ENCODE results near the gene HSD17B13. TPM values are rescaled to one million over a fixed set of nuclear protein-coding genes. Genes with fewer than 3 reads are reported as not detected.

HSD17B13 gene
- total and polyA plus RNA-seq, 12 donors, result 0.10 to 0.83 (median 0.36) TPM; not detected in 3

- intact Hi-C loops (cut with DNase I), result loop anchor here in 7 of 10 donors (5.0 to 10.0 kb wide), 5 partner anchors 190 to 570 kb away; partner anchors contain the start of gene MEPE (in 1 of the 7)
- no peak for TF ChIP-seq CTCF (IDR thresholded peaks at IDR 0.05)
Measured at GRCh38 chr4:87274803-87275202, 47.9 kb downstream of the HSD17B13 start.

GRCh38 chr4:87274327-87274726, 48.4 kb downstream of the HSD17B13 start:
- H3K36me3 ChIP-seq, result no peaks in the 10 kb centered on the region
- TF ChIP-seq CTCF (IDR thresholded peaks at IDR 0.05), result no peak
- ATAC-seq, result no peak
- no peaks in the 10 kb centered on the region for H3K27me3 ChIP-seq
- H3K4me3 ChIP-seq, result no peak overlapping the region
- no peak overlapping the region for H3K27ac ChIP-seq
- no peak for DNase-seq
- H3K9me3 ChIP-seq, result no peaks in the 10 kb centered on the region
- intact Hi-C loops (cut with DNase I), result loop anchor here in 7 of 10 donors (5.0 to 10.0 kb wide), 5 partner anchors 190 to 570 kb away; partner anchors contain the start of gene MEPE (in 1 of the 7)
- H3K4me1 ChIP-seq, result peaks cover 0 to 10% (median 0%) of the 10 kb centered on the region in 9 donors

More at GRCh38 chr4:87274803-87275202, 47.9 kb downstream of the HSD17B13 start:
- H3K4me3 ChIP-seq, result no peak overlapping the region
- no peak for DNase-seq
- H3K4me1 ChIP-seq, result peaks cover 0 to 10% (median 0%) of the 10 kb centered on the region in 9 donors
- no peak overlapping the region for H3K27ac ChIP-seq
- no peaks in the 10 kb centered on the region for H3K27me3 ChIP-seq
- no peaks in the 10 kb centered on the region for H3K36me3 ChIP-seq
- ATAC-seq, result no peak
- no peaks in the 10 kb centered on the region for H3K9me3 ChIP-seq

GRCh38 chr4:87270825-87271224, 51.9 kb downstream of the HSD17B13 start:
- WGBS, 2 donors, result 73 to 76% methylated on average over 7 of the region's 7 CpGs
- intact Hi-C loops (cut with DNase I), result loop anchor here in 7 of 10 donors (5.0 to 10.0 kb wide), 5 partner anchors 194 to 574 kb away; partner anchors contain the start of gene MEPE (in 1 of the 7)

GRCh38 chr4:87270144-87270543, 52.5 kb downstream of the HSD17B13 start:
- H3K9me3 ChIP-seq, result no peaks in the 10 kb centered on the region
- TF ChIP-seq CTCF (IDR thresholded peaks at IDR 0.05), result peak; percentile 7 to 75 (median 53)
- ATAC-seq (peak in 1 of 8 donors; percentile 76), DNase-seq (peak in 1 of 2 donors; percentile 12)
- H3K4me3 ChIP-seq, result no peak overlapping the region
- 27 to 33% methylated on average over 3 of the region's 3 CpGs for WGBS, 2 donors
- H3K4me1 ChIP-seq, result no peaks in the 10 kb centered on the region
- H3K36me3 ChIP-seq, result no peaks in the 10 kb centered on the region
- no peaks in the 10 kb centered on the region for H3K27me3 ChIP-seq
- intact Hi-C loops (cut with DNase I), result loop anchor here in 7 of 10 donors (5.0 to 10.0 kb wide), 5 partner anchors 195 to 575 kb away; partner anchors contain the start of gene MEPE (in 1 of the 7)
- H3K27ac ChIP-seq, result no peak overlapping the region

More at GRCh38 chr4:87270825-87271224, 51.9 kb downstream of the HSD17B13 start:
- no peaks in the 10 kb centered on the region for H3K27me3 ChIP-seq
- TF ChIP-seq CTCF (IDR thresholded peaks at IDR 0.05), result no peak
- no peaks in the 10 kb centered on the region for H3K4me1 ChIP-seq
- H3K36me3 ChIP-seq, result no peaks in the 10 kb centered on the region
- DNase-seq, result no peak
- no peak overlapping the region for H3K4me3 ChIP-seq
- no peak for ATAC-seq
- H3K9me3 ChIP-seq, result no peaks in the 10 kb centered on the region
- H3K27ac ChIP-seq, result no peak overlapping the region

All from heart right ventricle (tissue), 16 donors.